Activated B cell treated with CpG ODN at 0.5 μM for 24 hours (primary cell): ENCODE measurements around the gene LCN2. TPM values are rescaled to one million over a fixed set of nuclear protein-coding genes. Genes with fewer than 3 reads are reported as not detected.

ENCODE experiments used
- ATAC-seq: fragments of 200-7000 bp; cut with Tn5 transposase; one replicate; pipeline ENCODE4 v1.10.0; 2021; ENCODE audit warnings: low read depth, mild to moderate bottlenecking, moderate library complexity
- CTCF ChIA-PET: fragments of 350-600 bp; sonication (Branson Sonifier 250); formaldehyde crosslinking; loops from one replicate; lab custom pipeline; 2021; ENCODE audit warnings: antibody characterized with exemption; lab: Charles Lee
- POLR2A ChIA-PET: fragments of 350-600 bp; sonication (Branson Sonifier 250); formaldehyde crosslinking; loops from one replicate; lab custom pipeline; 2021; ENCODE audit warnings: antibody characterized with exemption; lab: Charles Lee
- DNase-seq: peaks from one replicate; pipeline ENCODE4 v3.0.0; 2022
- H3K27ac Mint-ChIP-seq: one replicate; pipeline ENCODE4 v1.8.0; 2020; ENCODE audit warnings: mixed read lengths
- H3K27me3 Mint-ChIP-seq: one replicate; pipeline ENCODE4 v1.8.0; 2021; ENCODE audit warnings: mixed read lengths
- H3K36me3 Mint-ChIP-seq: one replicate; pipeline ENCODE4 v1.8.0; 2021; ENCODE audit warnings: low read depth, mixed read lengths
- H3K4me1 Mint-ChIP-seq: one replicate; pipeline ENCODE4 v1.8.0; 2021; ENCODE audit warnings: mixed read lengths
- H3K4me3 Mint-ChIP-seq: one replicate; pipeline ENCODE4 v1.8.0; 2020; ENCODE audit warnings: mild to moderate bottlenecking, mixed read lengths
- H3K9me3 Mint-ChIP-seq: one replicate; pipeline ENCODE4 v1.8.0; 2020; ENCODE audit warnings: mixed read lengths
- intact Hi-C: fragments of 100-400 bp; cut with micrococcal nuclease; formaldehyde crosslinking; loops from one replicate; pipeline ENCODE4 v1.15.1; 2024
- total RNA-seq: library from RNA; stranded (reverse); gene quantifications from 2 replicates; pipeline ENCODE4 v1.2.3, GENCODE V29; 2022
- TF ChIP-seq, protein P1 (sequence below): fragments of 200-600 bp; IDR thresholded peaks from one replicate; pipeline ENCODE4 v1.8.0; 2022; ENCODE audit warnings: antibody characterized with exemption, mild to moderate bottlenecking

LCN2 gene
- total RNA-seq, 1 donor from 2014 or later, result not detected

GRCh38 chr9:128102196-128102595 is 47.1 kb upstream of the LCN2 start:
- no peak overlapping the region for H3K4me3 Mint-ChIP-seq
- H3K9me3 Mint-ChIP-seq, result no peaks in the 10 kb centered on the region
- DNase-seq, result no peak
- H3K27ac Mint-ChIP-seq, result no peak overlapping the region
- peaks cover 11% of the 10 kb centered on the region for H3K4me1 Mint-ChIP-seq
- H3K27me3 Mint-ChIP-seq, result no peaks in the 10 kb centered on the region
- no peak for ATAC-seq
- TF ChIP-seq, protein P1, sequence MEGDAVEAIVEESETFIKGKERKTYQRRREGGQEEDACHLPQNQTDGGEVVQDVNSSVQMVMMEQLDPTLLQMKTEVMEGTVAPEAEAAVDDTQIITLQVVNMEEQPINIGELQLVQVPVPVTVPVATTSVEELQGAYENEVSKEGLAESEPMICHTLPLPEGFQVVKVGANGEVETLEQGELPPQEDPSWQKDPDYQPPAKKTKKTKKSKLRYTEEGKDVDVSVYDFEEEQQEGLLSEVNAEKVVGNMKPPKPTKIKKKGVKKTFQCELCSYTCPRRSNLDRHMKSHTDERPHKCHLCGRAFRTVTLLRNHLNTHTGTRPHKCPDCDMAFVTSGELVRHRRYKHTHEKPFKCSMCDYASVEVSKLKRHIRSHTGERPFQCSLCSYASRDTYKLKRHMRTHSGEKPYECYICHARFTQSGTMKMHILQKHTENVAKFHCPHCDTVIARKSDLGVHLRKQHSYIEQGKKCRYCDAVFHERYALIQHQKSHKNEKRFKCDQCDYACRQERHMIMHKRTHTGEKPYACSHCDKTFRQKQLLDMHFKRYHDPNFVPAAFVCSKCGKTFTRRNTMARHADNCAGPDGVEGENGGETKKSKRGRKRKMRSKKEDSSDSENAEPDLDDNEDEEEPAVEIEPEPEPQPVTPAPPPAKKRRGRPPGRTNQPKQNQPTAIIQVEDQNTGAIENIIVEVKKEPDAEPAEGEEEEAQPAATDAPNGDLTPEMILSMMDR, result no peak
- peaks cover 56% of the 10 kb centered on the region for H3K36me3 Mint-ChIP-seq
- POLR2A ChIA-PET, result no interaction called here
- CTCF ChIA-PET, result interaction anchor here (1.1 kb wide), 1 partner anchor 159 kb away, joined by 3 read pairs; no protein-coding TSS in a partner anchor
- intact Hi-C loops, result no loop called here

GRCh38 chr9:128102861-128103588 is 46.2 kb upstream of the LCN2 start:
- intact Hi-C loops, result no loop called here
- POLR2A ChIA-PET, result no interaction called here

GRCh38 chr9:128103589-128103962 is 45.7 kb upstream of the LCN2 start:
- Mint-ChIP-seq H3K4me1 (peaks cover 4% of the 10 kb centered on the region), H3K27ac (no peak overlapping the region), H3K27me3 (no peaks in the 10 kb centered on the region), H3K9me3 (no peaks in the 10 kb centered on the region), H3K36me3 (peaks cover 67% of the 10 kb centered on the region), H3K4me3 (no peak overlapping the region)
- DNase-seq, result no peak
- CTCF ChIA-PET, result no interaction called here
- intact Hi-C loops, result no loop called here
- POLR2A ChIA-PET, result no interaction called here
- no peak for ATAC-seq
- TF ChIP-seq, protein P1, result no peak

More at GRCh38 chr9:128102861-128103588, 46.2 kb upstream of the LCN2 start:
- CTCF ChIA-PET, result interaction anchor here (1.1 kb wide), 1 partner anchor 159 kb away, joined by 3 read pairs; no protein-coding TSS in a partner anchor
- ATAC-seq (no peak), DNase-seq (no peak)
- H3K27me3 Mint-ChIP-seq, result no peaks in the 10 kb centered on the region
- peaks cover 64% of the 10 kb centered on the region for H3K36me3 Mint-ChIP-seq
- H3K4me3 Mint-ChIP-seq, result no peak overlapping the region
- H3K9me3 Mint-ChIP-seq, result no peaks in the 10 kb centered on the region
- no peak overlapping the region for H3K27ac Mint-ChIP-seq
- H3K4me1 Mint-ChIP-seq, result peaks cover 10% of the 10 kb centered on the region
- TF ChIP-seq, protein P1, result no peak

- CTCF ChIA-PET, result no interaction called here
- POLR2A ChIA-PET, result interaction anchor here (0.6 to 0.7 kb wide), 2 partner anchors 35 to 170 kb away, joined by 3 to 8 read pairs; no protein-coding TSS in a partner anchor
- ATAC-seq, result no peak
- no peak overlapping the region for H3K27ac Mint-ChIP-seq
- no peaks in the 10 kb centered on the region for H3K27me3 Mint-ChIP-seq
- TF ChIP-seq, protein P1, result no peak
- H3K9me3 Mint-ChIP-seq, result no peaks in the 10 kb centered on the region
- peaks cover 4% of the 10 kb centered on the region for H3K4me1 Mint-ChIP-seq
- H3K36me3 Mint-ChIP-seq, result peaks cover 69% of the 10 kb centered on the region
- no peak for DNase-seq
- intact Hi-C loops, result no loop called here
- H3K4me3 Mint-ChIP-seq, result no peak overlapping the region
These were observed 45.1 kb upstream of the LCN2 start for GRCh38 chr9:128104171-128104618.

- Mint-ChIP-seq H3K27ac (no peak overlapping the region), H3K36me3 (peaks cover 78% of the 10 kb centered on the region), H3K27me3 (no peaks in the 10 kb centered on the region), H3K4me1 (peaks cover 2% of the 10 kb centered on the region), H3K9me3 (no peaks in the 10 kb centered on the region), H3K4me3 (no peak overlapping the region)
- DNase-seq (no peak), ATAC-seq (no peak)
- POLR2A ChIA-PET, result no interaction called here
- CTCF ChIA-PET, result no interaction called here
- intact Hi-C loops, result no loop called here
- TF ChIP-seq, protein P1, result no peak
These were observed 43.6 kb upstream of the LCN2 start for GRCh38 chr9:128105538-128106175.
